ENCODE measurements around the gene CSF2RB.

DNA sequence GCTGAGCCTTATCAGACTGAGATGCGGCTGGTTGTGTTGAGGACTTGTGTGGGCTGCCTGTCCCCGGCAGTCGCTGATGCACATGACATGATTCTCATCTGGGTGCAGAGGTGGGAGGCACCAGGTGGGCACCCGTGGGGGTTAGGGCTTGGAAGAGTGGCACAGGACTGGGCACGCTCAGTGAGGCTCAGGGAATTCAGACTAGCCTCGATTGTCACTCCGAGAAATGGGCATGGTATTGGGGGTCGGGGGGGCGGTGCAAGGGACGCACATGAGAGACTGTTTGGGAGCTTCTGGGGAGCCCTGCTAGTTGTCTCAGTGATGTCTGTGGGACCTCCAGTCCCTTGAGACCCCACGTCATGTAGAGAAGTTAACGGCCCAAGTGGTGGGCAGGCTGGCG is 25.5 kb downstream of the CSF2RB start:
- TF ChIP-seq POLR2A (IDR thresholded peaks at IDR 0.05): no peak
- TF ChIP-seq, protein P1, sequence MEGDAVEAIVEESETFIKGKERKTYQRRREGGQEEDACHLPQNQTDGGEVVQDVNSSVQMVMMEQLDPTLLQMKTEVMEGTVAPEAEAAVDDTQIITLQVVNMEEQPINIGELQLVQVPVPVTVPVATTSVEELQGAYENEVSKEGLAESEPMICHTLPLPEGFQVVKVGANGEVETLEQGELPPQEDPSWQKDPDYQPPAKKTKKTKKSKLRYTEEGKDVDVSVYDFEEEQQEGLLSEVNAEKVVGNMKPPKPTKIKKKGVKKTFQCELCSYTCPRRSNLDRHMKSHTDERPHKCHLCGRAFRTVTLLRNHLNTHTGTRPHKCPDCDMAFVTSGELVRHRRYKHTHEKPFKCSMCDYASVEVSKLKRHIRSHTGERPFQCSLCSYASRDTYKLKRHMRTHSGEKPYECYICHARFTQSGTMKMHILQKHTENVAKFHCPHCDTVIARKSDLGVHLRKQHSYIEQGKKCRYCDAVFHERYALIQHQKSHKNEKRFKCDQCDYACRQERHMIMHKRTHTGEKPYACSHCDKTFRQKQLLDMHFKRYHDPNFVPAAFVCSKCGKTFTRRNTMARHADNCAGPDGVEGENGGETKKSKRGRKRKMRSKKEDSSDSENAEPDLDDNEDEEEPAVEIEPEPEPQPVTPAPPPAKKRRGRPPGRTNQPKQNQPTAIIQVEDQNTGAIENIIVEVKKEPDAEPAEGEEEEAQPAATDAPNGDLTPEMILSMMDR (IDR thresholded peaks at IDR 0.05): no peak
